Endothelial cell of umbilical vein (primary cell): ENCODE data around the gene NLRP3. TPM values are rescaled to one million over a fixed set of nuclear protein-coding genes. Genes with fewer than 3 reads are reported as not detected.

Experiments
- BruUV-seq: library from RNA; stranded (reverse); fragments of 400-500 nt; replicated peaks from 2 replicates; lab custom pipeline; 2021; lab: Mats Ljungman, UMichigan
- CTCF ChIA-PET: fragments of 300-600, 350-600 bp; sonication (Branson Sonifier 250); formaldehyde crosslinking; loops from one replicate; lab custom pipeline; 2021; ENCODE audit warnings: antibody characterized with exemption, inconsistent platforms; lab: Charles Lee
- POLR2A ChIA-PET: fragments of 300-600, 350-600 bp; sonication (Branson Sonifier 250); formaldehyde crosslinking; loops from one replicate; lab custom pipeline; 2021; ENCODE audit warnings: antibody characterized with exemption, inconsistent platforms; lab: Charles Lee
- DNase-seq: peaks from one replicate; pipeline ENCODE4 v3.0.0-alpha.2; 2011; ENCODE audit warnings: low read depth, low spot score
- FAIRE-seq: peaks from 2 replicates; lab custom pipeline; 2011; peaks lifted over from hg19 to GRCh38; lab: Jason Lieb, UNC
- H2AFZ ChIP-seq: 2 replicates; pipeline ENCODE4 v1.6.0; 2012; ENCODE audit warnings: low read depth, low read length, control low read depth, inconsistent platforms
- H3K27ac ChIP-seq: 2 replicates; pipeline ENCODE4 v1.5.1; 2011; ENCODE audit warnings: low read depth, mild to moderate bottlenecking, control low read depth, low read length, moderate library complexity; ENCODE audit not compliant: insufficient read depth
- H3K27me3 ChIP-seq, 2 experiments: 2 replicates each; pipeline versions ENCODE4 v1.6.0 to v1.6.1; 2011; ENCODE audit warnings: low read length in 2 of 2, mixed read lengths in 1 of 2; ENCODE audit not compliant: control insufficient read depth in 2 of 2, insufficient read depth in 2 of 2
- H3K36me3 ChIP-seq, 2 experiments: 2 replicates in 1 of 2; 3 replicates in 1 of 2; pipeline ENCODE4 v1.5.1; 2011; ENCODE audit warnings: low read length in 2 of 2, mild to moderate bottlenecking in 1 of 2, moderate library complexity in 1 of 2; ENCODE audit not compliant: control insufficient read depth in 2 of 2, insufficient read depth in 2 of 2; ENCODE audit errors: extremely low read depth in 1 of 2
- H3K4me1 ChIP-seq: 3 replicates; pipeline ENCODE4 v1.5.1; 2011; ENCODE audit warnings: mild to moderate bottlenecking, low read length; ENCODE audit not compliant: control insufficient read depth, insufficient read depth; ENCODE audit errors: extremely low read depth
- H3K4me2 ChIP-seq: 2 replicates; pipeline ENCODE4 v1.6.1; 2011; ENCODE audit warnings: low read length, control low read depth, mixed read lengths; ENCODE audit not compliant: insufficient read depth
- H3K4me3 ChIP-seq, 3 experiments: fragments of 200-600 bp in 1 of 3; sonication (generic), shearing (Covaris generic) in 1 of 3; replicated peaks in 1 of 3; 2 replicates each; pipeline ENCODE4 v1.5.1; 2011 to 2016; ENCODE audit warnings: control low read depth in 3 of 3, low read length in 3 of 3, mild to moderate bottlenecking in 2 of 3, inconsistent platforms in 1 of 3, low read depth in 1 of 3, moderate library complexity in 1 of 3; ENCODE audit not compliant: insufficient read depth in 1 of 3
- H3K79me2 ChIP-seq: 2 replicates; pipeline ENCODE4 v1.6.0; 2012; ENCODE audit warnings: low read length, inconsistent platforms; ENCODE audit not compliant: control insufficient read depth, insufficient read depth
- H3K9ac ChIP-seq: replicated peaks from 2 replicates; pipeline ENCODE3; 2011; ENCODE audit warnings: low read length, control low read depth; ENCODE audit not compliant: insufficient read depth; ENCODE audit errors: extremely low read depth
- H3K9me1 ChIP-seq: replicated peaks from 3 replicates; pipeline ENCODE4 v1.6.0; 2011; ENCODE audit warnings: mild to moderate bottlenecking, low read length; ENCODE audit not compliant: control insufficient read depth, insufficient read depth; ENCODE audit errors: extremely low read depth
- H3K9me3 ChIP-seq: replicated peaks from 2 replicates; pipeline ENCODE4 v1.5.1; 2012; ENCODE audit warnings: low read length, inconsistent platforms; ENCODE audit not compliant: control insufficient read depth, insufficient read depth
- H4K20me1 ChIP-seq: replicated peaks from 2 replicates; pipeline ENCODE3; 2011; ENCODE audit warnings: mild to moderate bottlenecking, low read length; ENCODE audit not compliant: control insufficient read depth, insufficient read depth; ENCODE audit errors: extremely low read depth
- EZH2 ChIP-seq: IDR thresholded peaks from 2 replicates; pipeline ENCODE4 v1.6.1; 2012; ENCODE audit warnings: borderline replicate concordance, low read depth, mild to moderate bottlenecking, moderate library complexity, low read length, inconsistent platforms; ENCODE audit not compliant: severe bottlenecking
- FOS ChIP-seq: IDR thresholded peaks from 2 replicates; pipeline ENCODE4 v1.6.1; 2011; ENCODE audit warnings: mild to moderate bottlenecking, low read length, moderate library complexity, borderline replicate concordance; ENCODE audit not compliant: insufficient read depth
- GATA2 ChIP-seq: IDR thresholded peaks from 2 replicates; pipeline ENCODE4 v1.7.0; 2011; ENCODE audit warnings: low read depth, mild to moderate bottlenecking, moderate library complexity, mixed read lengths, low read length; ENCODE audit not compliant: insufficient read length, insufficient read depth
- JUN ChIP-seq: IDR thresholded peaks from 2 replicates; pipeline ENCODE4 v1.6.1; 2011; ENCODE audit warnings: borderline replicate concordance, low read depth; ENCODE audit not compliant: insufficient read length, insufficient read depth
- MYC ChIP-seq: IDR thresholded peaks from one replicate; pipeline ENCODE4 v1.6.1; 2011; ENCODE audit warnings: mild to moderate bottlenecking, low read depth, low read length
- POLR2A ChIP-seq: IDR thresholded peaks from 2 replicates; pipeline ENCODE4 v1.6.1; 2012; ENCODE audit warnings: low read depth, mild to moderate bottlenecking, control low read depth, low read length
- POLR2AphosphoS5 ChIP-seq: IDR thresholded peaks from 2 replicates; pipeline ENCODE4 v1.6.1; 2012; ENCODE audit warnings: low read depth, mild to moderate bottlenecking, control low read depth, low read length, moderate library complexity; ENCODE audit not compliant: insufficient read depth
- dilution Hi-C: fragments of 300-500 bp; cut with MboI; formaldehyde crosslinking; loops from one replicate; pipeline ENCODE4 v1.15.0; 2019; ENCODE audit warnings: low sequenced_read_pairs; ENCODE audit not compliant: extremely low pct_ligation_motif_present
- intact Hi-C: fragments of 100-400 bp; cut with micrococcal nuclease; formaldehyde crosslinking; loops from one replicate; pipeline ENCODE4 v1.10.0; 2022
- polyA plus RNA-seq, 4 experiments: library from polyadenylated mRNA; depleted of rRNA in 3 of 4; stranded (reverse) in 3 of 4; unstranded in 1 of 4; fragments of >200 nt; gene quantifications; 2 replicates each; pipeline versions ENCODE4 v1.2.1 to v1.2.3, GENCODE V29; 2011 to 2012; ENCODE audit warnings: missing spikeins in 1 of 4
- total RNA-seq: library from RNA; stranded (reverse); gene quantifications from 2 replicates; pipeline ENCODE4 v1.2.3, GENCODE V29; 2021
- TF ChIP-seq, protein P1 (sequence below), 2 donors: IDR thresholded peaks; 1 replicate in 1 of 2; 2 replicates in 1 of 2; pipeline ENCODE4 v1.5.1; 2011; ENCODE audit warnings: low read length in 2 of 2, mild to moderate bottlenecking in 2 of 2, moderate library complexity in 2 of 2, control low read depth in 1 of 2, inconsistent platforms in 1 of 2, low read depth in 1 of 2; ENCODE audit not compliant: insufficient read depth in 1 of 2; ENCODE audit errors: extremely low read depth in 1 of 2
- TF ChIP-seq, protein P2 (sequence below): IDR thresholded peaks from 2 replicates; pipeline ENCODE4 v1.6.1; 2011; ENCODE audit not compliant: insufficient read depth, insufficient read length

NLRP3 gene
- total and polyA plus RNA-seq, 2 donors (not counting 3 experiments of a cell fraction or from before 2014, with no cell fraction given), result 0.24 to 0.29 TPM

DNA sequence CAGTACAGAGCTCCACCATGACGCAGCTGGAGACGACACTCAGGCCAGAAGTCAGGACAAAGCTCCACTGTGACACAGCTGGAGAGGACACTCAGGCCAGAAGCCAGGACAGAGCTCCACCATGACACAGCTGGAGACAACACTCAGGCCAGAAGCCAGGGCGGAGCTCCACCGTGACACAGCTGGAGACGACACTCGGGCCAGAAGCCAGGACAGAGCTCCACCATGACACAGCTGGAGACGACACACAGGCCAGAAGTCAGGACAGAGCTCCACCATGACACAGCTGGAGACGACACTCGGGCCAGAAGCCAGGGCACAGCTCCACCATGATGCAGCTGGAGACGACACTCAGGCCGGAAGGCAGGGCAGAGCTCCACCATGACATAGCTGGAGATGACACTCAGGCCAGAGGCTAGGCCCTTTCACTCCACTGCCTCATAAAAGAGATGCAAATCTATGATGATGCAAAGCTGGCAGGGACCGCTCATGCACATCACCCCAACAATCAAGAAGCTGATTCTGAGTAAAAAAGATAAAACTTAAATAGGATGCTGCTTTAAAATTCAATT, 55.6 kb downstream of the NLRP3 start:
- no peak for DNase-seq
- BruUV-seq, result no TSS peak
- Histone ChIP-seq H3K9me1 (no peaks in the 10 kb centered on the region), H3K4me3 (no peak overlapping the region), H3K9me3 (no peaks in the 10 kb centered on the region), H3K27me3 (no peaks in the 10 kb centered on the region), H3K79me2 (no peaks in the 10 kb centered on the region), H3K4me1 (no peaks in the 10 kb centered on the region), H3K9ac (no peak overlapping the region), H3K27ac (no peak overlapping the region), H2AFZ (no peak overlapping the region), H4K20me1 (no peaks in the 10 kb centered on the region), H3K4me2 (no peak overlapping the region), H3K36me3 (no peaks in the 10 kb centered on the region)
- TF ChIP-seq JUN (no peak), EZH2 (no peak), GATA2 (no peak), MYC (no peak), POLR2A (no peak), FOS (no peak), POLR2AphosphoS5 (no peak)
- TF ChIP-seq, protein P1, sequence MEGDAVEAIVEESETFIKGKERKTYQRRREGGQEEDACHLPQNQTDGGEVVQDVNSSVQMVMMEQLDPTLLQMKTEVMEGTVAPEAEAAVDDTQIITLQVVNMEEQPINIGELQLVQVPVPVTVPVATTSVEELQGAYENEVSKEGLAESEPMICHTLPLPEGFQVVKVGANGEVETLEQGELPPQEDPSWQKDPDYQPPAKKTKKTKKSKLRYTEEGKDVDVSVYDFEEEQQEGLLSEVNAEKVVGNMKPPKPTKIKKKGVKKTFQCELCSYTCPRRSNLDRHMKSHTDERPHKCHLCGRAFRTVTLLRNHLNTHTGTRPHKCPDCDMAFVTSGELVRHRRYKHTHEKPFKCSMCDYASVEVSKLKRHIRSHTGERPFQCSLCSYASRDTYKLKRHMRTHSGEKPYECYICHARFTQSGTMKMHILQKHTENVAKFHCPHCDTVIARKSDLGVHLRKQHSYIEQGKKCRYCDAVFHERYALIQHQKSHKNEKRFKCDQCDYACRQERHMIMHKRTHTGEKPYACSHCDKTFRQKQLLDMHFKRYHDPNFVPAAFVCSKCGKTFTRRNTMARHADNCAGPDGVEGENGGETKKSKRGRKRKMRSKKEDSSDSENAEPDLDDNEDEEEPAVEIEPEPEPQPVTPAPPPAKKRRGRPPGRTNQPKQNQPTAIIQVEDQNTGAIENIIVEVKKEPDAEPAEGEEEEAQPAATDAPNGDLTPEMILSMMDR (IDR thresholded peaks at IDR 0.05; ENCODE audit: extremely low read depth in 1 of 2, insufficient read depth in 1 of 2, low read depth in 1 of 2, low read length in 2 of 2), result no peak
- TF ChIP-seq, protein P2, sequence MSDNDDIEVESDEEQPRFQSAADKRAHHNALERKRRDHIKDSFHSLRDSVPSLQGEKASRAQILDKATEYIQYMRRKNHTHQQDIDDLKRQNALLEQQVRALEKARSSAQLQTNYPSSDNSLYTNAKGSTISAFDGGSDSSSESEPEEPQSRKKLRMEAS, result no peak
- ChIA-PET POLR2A (no interaction called here), CTCF (no interaction called here)
- FAIRE-seq, result no peak
- intact Hi-C loops (no loop called here), dilution Hi-C loops (no loop called here)
